Left lung (tissue), 10 donors: ENCODE measurements around the gene CASP6. TPM values are rescaled to one million over a fixed set of nuclear protein-coding genes. Genes with fewer than 3 reads are reported as not detected.

Experiments used
- ATAC-seq: fragments of 200-7000 bp; cut with Tn5 transposase; one replicate; pipeline ENCODE4 v1.9.1; 2020; ENCODE audit warnings: moderate library complexity
- DNase-seq, 4 donors: peaks; one replicate each; pipeline ENCODE4 v3.0.0-alpha.2; 2013 to 2020
- H3K27ac ChIP-seq, 2 donors: fragments of 200-600 bp; sonication (generic) in 1 of 2; one replicate each; pipeline versions ENCODE4 v1.5.0 to v1.8.0; 2020 to 2021
- H3K27me3 ChIP-seq, 2 donors: fragments of 200-600 bp; sonication (generic) in 1 of 2; one replicate each; pipeline versions ENCODE4 v1.5.0 to v1.8.0; 2020 to 2021
- H3K36me3 ChIP-seq, 2 donors: fragments of 200-600 bp; sonication (generic) in 1 of 2; one replicate each; pipeline versions ENCODE4 v1.5.0 to v1.8.0; 2020 to 2021
- H3K4me1 ChIP-seq, 2 donors: fragments of 200-600 bp; one replicate each; pipeline ENCODE4 v1.8.0; 2021
- H3K4me3 ChIP-seq, 2 donors: fragments of 200-600 bp; sonication (generic) in 1 of 2; one replicate each; pipeline versions ENCODE4 v1.5.0 to v1.8.0; 2020 to 2021; ENCODE audit warnings: mild to moderate bottlenecking in 1 of 2
- H3K9me3 ChIP-seq, 2 donors: fragments of 200-600 bp; sonication (generic) in 1 of 2; one replicate each; pipeline versions ENCODE4 v1.5.0 to v1.8.0; 2020 to 2021
- intact Hi-C, 2 donors: fragments of 100-400 bp; cut with DNase I; formaldehyde crosslinking; loops; one replicate each; pipeline versions ENCODE4 v1.11.2 to v1.14.2; 2022
- polyA plus RNA-seq, 6 donors: library from polyadenylated mRNA; unstranded; fragments of 120-200 nt; gene quantifications; one replicate each; pipeline ENCODE4 v1.2.1, GENCODE V29; 2013; ENCODE audit not compliant: insufficient read length in 6 of 6
- total RNA-seq, 2 donors: library from RNA; stranded (reverse); fragmentation: NEBNext Ultra II Directional; extraction: Animal tissue kit (Norgen Biotek cat#: 25700); gene quantifications; one replicate each; pipeline ENCODE4 v1.2.1, GENCODE V29; 2021
- TF ChIP-seq, protein P1 (sequence below), 2 donors: fragments of 200-600 bp; sonication (generic) in 1 of 2; IDR thresholded peaks; one replicate each; pipeline versions ENCODE4 v1.5.0 to v1.8.0; 2021; ENCODE audit warnings: antibody characterized with exemption in 2 of 2
- donor health status: DM: no; HTN: yes; CAD: no.
- donor health status: DM: no; HTN: no; CAD: no.

The CASP6 gene
- total and polyA plus RNA-seq, 8 donors, result 15.9 to 53.4 (median 43.6) TPM

DNA sequence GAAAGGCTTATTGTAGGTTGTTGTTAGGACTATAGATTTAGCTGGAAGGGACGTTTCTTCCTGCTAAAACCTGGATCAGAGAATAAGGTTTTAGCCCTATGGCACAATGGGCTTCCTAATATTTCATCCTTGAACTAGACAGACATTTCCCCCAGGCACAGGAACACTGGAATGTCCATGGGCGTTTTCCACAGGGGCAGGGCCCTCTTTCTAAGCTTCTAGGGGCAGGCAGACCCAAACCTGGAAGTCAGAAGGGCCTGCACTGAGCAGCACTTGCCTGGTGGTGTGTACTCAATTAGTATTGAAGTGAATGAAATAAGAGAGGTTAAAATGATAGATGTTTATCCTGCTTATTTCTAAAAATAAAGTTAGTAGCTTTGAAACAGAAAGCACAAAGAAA is 41.1 kb downstream of the CASP6 start:
- DNase-seq, result no peak
- TF ChIP-seq, protein P1, sequence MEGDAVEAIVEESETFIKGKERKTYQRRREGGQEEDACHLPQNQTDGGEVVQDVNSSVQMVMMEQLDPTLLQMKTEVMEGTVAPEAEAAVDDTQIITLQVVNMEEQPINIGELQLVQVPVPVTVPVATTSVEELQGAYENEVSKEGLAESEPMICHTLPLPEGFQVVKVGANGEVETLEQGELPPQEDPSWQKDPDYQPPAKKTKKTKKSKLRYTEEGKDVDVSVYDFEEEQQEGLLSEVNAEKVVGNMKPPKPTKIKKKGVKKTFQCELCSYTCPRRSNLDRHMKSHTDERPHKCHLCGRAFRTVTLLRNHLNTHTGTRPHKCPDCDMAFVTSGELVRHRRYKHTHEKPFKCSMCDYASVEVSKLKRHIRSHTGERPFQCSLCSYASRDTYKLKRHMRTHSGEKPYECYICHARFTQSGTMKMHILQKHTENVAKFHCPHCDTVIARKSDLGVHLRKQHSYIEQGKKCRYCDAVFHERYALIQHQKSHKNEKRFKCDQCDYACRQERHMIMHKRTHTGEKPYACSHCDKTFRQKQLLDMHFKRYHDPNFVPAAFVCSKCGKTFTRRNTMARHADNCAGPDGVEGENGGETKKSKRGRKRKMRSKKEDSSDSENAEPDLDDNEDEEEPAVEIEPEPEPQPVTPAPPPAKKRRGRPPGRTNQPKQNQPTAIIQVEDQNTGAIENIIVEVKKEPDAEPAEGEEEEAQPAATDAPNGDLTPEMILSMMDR (IDR thresholded peaks at IDR 0.05), result no peak
- no peaks in the 10 kb centered on the region for H3K4me1 ChIP-seq
- H3K27me3 ChIP-seq, result no peaks in the 10 kb centered on the region
- H3K27ac ChIP-seq, result no peak overlapping the region
- ATAC-seq, result no peak
- H3K36me3 ChIP-seq, result no peaks in the 10 kb centered on the region
- intact Hi-C loops, result no loop called here
- H3K9me3 ChIP-seq, result no peaks in the 10 kb centered on the region
- H3K4me3 ChIP-seq, result no peak overlapping the region

DNA sequence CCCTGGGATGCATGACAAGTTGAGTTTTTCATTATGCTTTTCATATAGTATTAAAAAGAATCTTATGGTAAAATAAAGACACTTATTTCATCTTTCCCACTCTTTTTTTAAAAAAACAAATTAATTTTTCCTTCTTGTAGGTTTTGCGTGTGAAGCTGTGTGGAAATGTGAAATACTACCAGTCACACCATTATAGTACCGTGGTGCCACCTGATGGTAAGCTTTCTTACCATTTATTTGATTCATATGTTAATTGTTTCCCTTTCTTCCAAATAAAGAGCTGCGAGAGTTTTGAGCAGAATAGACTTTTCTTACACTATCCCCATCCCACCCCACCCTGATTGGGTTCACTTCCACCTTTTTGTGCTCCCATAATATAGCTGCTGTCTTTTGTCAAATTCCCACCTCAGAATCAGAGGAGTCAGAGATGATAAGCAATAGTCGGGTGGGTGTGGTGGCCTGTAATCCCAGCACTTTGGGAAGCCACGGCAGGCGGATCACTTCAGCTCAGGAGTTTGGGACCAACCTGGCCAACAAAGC is 44.3 kb downstream of the CASP6 start:
- Histone ChIP-seq H3K9me3 (no peaks in the 10 kb centered on the region), H3K27me3 (no peaks in the 10 kb centered on the region), H3K36me3 (no peaks in the 10 kb centered on the region), H3K4me3 (no peak overlapping the region), H3K4me1 (no peaks in the 10 kb centered on the region), H3K27ac (no peak overlapping the region)
- TF ChIP-seq, protein P1 (IDR thresholded peaks at IDR 0.05), result no peak
- ATAC-seq, result no peak
- intact Hi-C loops, result no loop called here
- no peak for DNase-seq

DNA sequence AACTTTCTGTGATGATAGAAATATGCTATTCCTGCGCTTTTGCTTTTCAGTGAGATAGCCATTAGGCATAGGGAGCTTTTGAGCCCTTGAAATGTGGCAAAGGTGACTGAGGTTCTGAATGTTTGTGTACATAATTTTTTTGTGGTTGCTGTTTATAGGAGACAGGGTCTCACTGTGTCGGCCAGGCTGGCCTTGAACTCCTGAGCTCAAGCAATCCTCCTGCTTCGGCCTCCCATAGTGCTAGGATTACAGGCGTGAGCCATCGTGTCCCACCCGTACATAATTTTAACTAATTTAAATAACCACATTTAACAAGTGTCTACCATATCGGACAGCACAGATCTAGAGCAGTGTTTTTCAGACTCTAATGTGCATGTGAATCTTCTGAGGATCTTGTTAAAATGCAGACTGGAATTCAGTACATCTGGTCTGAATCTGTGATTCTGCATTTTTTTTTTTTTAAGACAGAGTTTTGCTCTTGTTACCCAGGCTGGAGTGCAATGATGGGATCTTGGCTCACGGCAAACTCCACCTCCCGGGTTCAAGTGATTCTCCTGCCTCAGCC is 45.3 kb downstream of the CASP6 start:
- no peak for DNase-seq
- ATAC-seq, result no peak
- TF ChIP-seq, protein P1 (IDR thresholded peaks at IDR 0.05), result no peak
- H3K27ac ChIP-seq, result no peak overlapping the region
- H3K4me3 ChIP-seq, result no peak overlapping the region
- H3K27me3 ChIP-seq, result no peaks in the 10 kb centered on the region
- no peaks in the 10 kb centered on the region for H3K36me3 ChIP-seq
- no peaks in the 10 kb centered on the region for H3K4me1 ChIP-seq
- intact Hi-C loops, result no loop called here
- H3K9me3 ChIP-seq, result no peaks in the 10 kb centered on the region

DNA sequence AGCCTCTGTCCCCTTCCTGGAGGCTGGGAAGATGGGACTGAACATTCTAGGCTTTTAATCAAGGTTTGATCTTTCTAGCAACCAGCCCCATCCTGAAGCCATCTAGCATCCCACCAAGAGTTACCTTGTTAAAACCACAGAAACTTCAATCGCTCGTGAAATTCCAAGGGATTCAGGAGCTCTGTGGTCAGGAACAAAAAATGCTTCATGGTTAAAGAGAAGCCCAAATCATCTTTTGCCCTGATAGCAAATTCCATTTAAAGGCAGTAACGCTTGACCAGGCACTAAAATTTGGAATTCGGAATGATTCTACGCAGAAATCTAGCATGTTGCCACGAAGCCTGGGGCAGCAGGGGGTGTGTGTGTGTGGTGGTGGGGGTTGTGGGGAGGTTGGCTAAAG is 47.8 kb downstream of the CASP6 start:
- TF ChIP-seq, protein P1 (IDR thresholded peaks at IDR 0.05), result no peak
- no peak for ATAC-seq
- intact Hi-C loops, result no loop called here
- no peaks in the 10 kb centered on the region for H3K27me3 ChIP-seq
- H3K4me1 ChIP-seq, result no peaks in the 10 kb centered on the region
- H3K9me3 ChIP-seq, result peaks cover 0 to 8% of the 10 kb centered on the region in 2 donors
- no peak overlapping the region for H3K27ac ChIP-seq
- no peak for DNase-seq
- H3K4me3 ChIP-seq, result no peak overlapping the region
- H3K36me3 ChIP-seq, result no peaks in the 10 kb centered on the region

DNA sequence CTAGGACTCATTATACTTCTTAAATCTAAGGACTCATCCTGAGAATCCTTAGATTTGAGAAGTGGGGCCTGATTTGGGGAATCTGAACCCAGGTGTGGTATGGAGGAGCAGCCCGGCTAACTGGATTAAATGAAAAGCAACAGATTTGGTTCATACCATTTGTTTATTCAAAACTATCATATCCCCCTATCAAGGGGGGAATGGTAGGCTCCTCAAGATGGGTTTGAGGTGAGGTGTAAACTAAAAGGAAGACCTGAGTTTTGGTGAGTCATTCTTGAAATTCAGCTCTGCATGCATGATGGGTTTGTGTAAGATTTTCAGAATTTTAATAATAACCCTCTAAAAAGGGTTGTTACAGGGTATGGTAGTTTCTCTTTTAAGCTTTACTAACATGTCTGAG is 53.4 kb downstream of the CASP6 start:
- no peaks in the 10 kb centered on the region for H3K36me3 ChIP-seq
- ATAC-seq (no peak), DNase-seq (no peak)
- H3K4me3 ChIP-seq, result no peak overlapping the region
- H3K27me3 ChIP-seq, result no peaks in the 10 kb centered on the region
- H3K27ac ChIP-seq, result no peak overlapping the region
- H3K9me3 ChIP-seq, result peaks cover 0 to 14% of the 10 kb centered on the region in 2 donors
- TF ChIP-seq, protein P1 (IDR thresholded peaks at IDR 0.05), result no peak
- no peaks in the 10 kb centered on the region for H3K4me1 ChIP-seq
- intact Hi-C loops, result no loop called here
